ENCODE data around the gene KRTAP1-4. TPM values are rescaled to one million over a fixed set of nuclear protein-coding genes. Genes with fewer than 3 reads are reported as not detected.
"Not testable (repeated sequence)": the region's sequence is repeated elsewhere in the genome, so short reads cannot be mapped to it uniquely, and the experiment has no call there.

KRTAP1-4 gene
- total RNA-seq, 1 experiment from 2014 or later: not detected

GRCh38 chr17:41067281-41067680 is 37.3 kb upstream of the KRTAP1-4 start:
- Histone ChIP-seq H2AFZ (ENCODE audit: low read length) (no peak overlapping the region), H3K9me3 (ENCODE audit: low read length) (no peaks in the 10 kb centered on the region), H4K20me1 (ENCODE audit: low read length) (no peaks in the 10 kb centered on the region), H3K9me2 (replicated peaks; ENCODE audit: low read length) (no peaks in the 10 kb centered on the region), H3K36me3 (ENCODE audit: low read depth, low read length) (no peaks in the 10 kb centered on the region), H3K4me1 (ENCODE audit: insufficient read depth, low read length) (peaks cover 48% of the 10 kb centered on the region), H3K27me3 (ENCODE audit: low read length) (no peaks in the 10 kb centered on the region), H3K9ac (ENCODE audit: low read length) (no peak overlapping the region), H3K27ac (ENCODE audit: low read length) (no peak overlapping the region), H3F3A (ENCODE audit: low read length, unreplicated experiment) (no peaks in the 10 kb centered on the region), H3K4me3 (ENCODE audit: low read length) (no peak overlapping the region), H3K79me2 (ENCODE audit: low read length) (no peaks in the 10 kb centered on the region), H3K4me2 (ENCODE audit: low read length) (no peak overlapping the region)
- no peak for TF ChIP-seq CTCF (conservative IDR thresholded peaks at IDR 0.05; ENCODE audit: low read depth, low read length)
- no peak for TF ChIP-seq EZH2 (IDR thresholded peaks at IDR 0.05; ENCODE audit: low read length, unreplicated experiment)
- no peak for TF ChIP-seq EZH2phosphoT487 (IDR thresholded peaks at IDR 0.05; ENCODE audit: borderline replicate concordance, low read length)
- ChIA-PET POLR2A (ENCODE audit: unreplicated experiment) (no interaction called here), CTCF (no interaction called here)
- BruUV-seq (replicated peaks): no TSS peak
- no peak for DNase-seq
- intact Hi-C loops (cut with micrococcal nuclease): loop anchor here (10.0 kb wide), 2 partner anchors 62 to 148 kb away; partner anchors contain the start of gene KRTAP3-1
- no peak for ATAC-seq

- ATAC-seq (peak; percentile 67), DNase-seq (peak; percentile 83)
- Histone ChIP-seq H3K4me3 (ENCODE audit: low read length) (no peak within 1 kb of the TSS), H3K9me2 (replicated peaks; ENCODE audit: low read length) (no peaks in the 10 kb centered on the region), H3K9ac (ENCODE audit: low read length) (no peak within 1 kb of the TSS), H3K4me2 (ENCODE audit: low read length) (0 out of 2 replicates have a peak within 1 kb of the TSS, but pooled peaks have one; percentile 34), H3K9me3 (ENCODE audit: low read length) (no peaks in the 10 kb centered on the region), H3K27ac (ENCODE audit: low read length) (peak within 1 kb of the TSS; percentile 75), H3K36me3 (ENCODE audit: low read depth, low read length) (no peaks in the 10 kb centered on the region), H3K4me1 (ENCODE audit: insufficient read depth, low read length) (peaks cover 60% of the 10 kb centered on the region), H3K27me3 (ENCODE audit: low read length) (no peaks in the 10 kb centered on the region), H2AFZ (ENCODE audit: low read length) (no peak within 1 kb of the TSS), H4K20me1 (ENCODE audit: low read length) (no peaks in the 10 kb centered on the region), H3K79me2 (ENCODE audit: low read length) (no peaks in the 10 kb centered on the region), H3F3A (ENCODE audit: low read length, unreplicated experiment) (no peaks in the 10 kb centered on the region)
- no peak for TF ChIP-seq EZH2 (IDR thresholded peaks at IDR 0.05; ENCODE audit: low read length, unreplicated experiment)
- TF ChIP-seq EZH2phosphoT487 (IDR thresholded peaks at IDR 0.05; ENCODE audit: borderline replicate concordance, low read length): no peak
- TF ChIP-seq CTCF (conservative IDR thresholded peaks at IDR 0.05; ENCODE audit: low read depth, low read length): no peak
- ChIA-PET POLR2A (ENCODE audit: unreplicated experiment) (no interaction called here), CTCF (no interaction called here)
- BruUV-seq (replicated peaks): no TSS peak
- intact Hi-C loops (cut with micrococcal nuclease): loop anchor here (10.0 kb wide), 2 partner anchors 61 to 149 kb away; partner anchors contain the start of gene KRTAP3-1
Measured at GRCh38 chr17:41065829-41066624, 36.0 kb upstream of the KRTAP1-4 start, which contains the start of gene KRTAP2-4. Gene KRTAP2-4 (minus strand): TSS chr17:41065879. CDS start chr17:41065845, 34 bp downstream.

- H2AFZ ChIP-seq (ENCODE audit: low read length); H3K9me2 ChIP-seq (replicated peaks; ENCODE audit: low read length); CTCF ChIA-PET; H3F3A ChIP-seq (ENCODE audit: low read length, unreplicated experiment); H3K27me3 ChIP-seq (ENCODE audit: low read length); H3K79me2 ChIP-seq (ENCODE audit: low read length); ATAC-seq; POLR2A ChIA-PET (ENCODE audit: unreplicated experiment); H4K20me1 ChIP-seq (ENCODE audit: low read length); H3K9ac ChIP-seq (ENCODE audit: low read length); H3K4me3 ChIP-seq (ENCODE audit: low read length); H3K9me3 ChIP-seq (ENCODE audit: low read length); H3K36me3 ChIP-seq (ENCODE audit: low read depth, low read length); BruUV-seq (replicated peaks); H3K4me2 ChIP-seq (ENCODE audit: low read length): not testable (repeated sequence)
- DNase-seq: peak; percentile 58
- peaks cover 69% of the 10 kb centered on the region for H3K4me1 ChIP-seq (ENCODE audit: insufficient read depth, low read length)
- intact Hi-C loops (cut with micrococcal nuclease): loop anchor here (10.0 kb wide), 2 partner anchors 60 to 150 kb away; partner anchors contain the start of gene KRTAP3-1
- peak overlapping the region; percentile 43; the same call in 1 of the 2 replicates for H3K27ac ChIP-seq (ENCODE audit: low read length)
Measured at GRCh38 chr17:41065016-41065689, 35.2 kb upstream of the KRTAP1-4 start.
